SJSA1 (cell line): Measurements from ENCODE around the gene NPAS3. TPM values are rescaled to one million over a fixed set of nuclear protein-coding genes. Genes with fewer than 3 reads are reported as not detected.

ENCODE experiments used
- DNase-seq, 2 experiments: peaks; one replicate each; pipeline ENCODE4 v3.0.0-alpha.2; 2015 to 2020; ENCODE audit warnings: low spot score in 2 of 2, low read depth in 1 of 2
- H3K27ac ChIP-seq: fragments of 250-450 bp; sonication (Bioruptor Pico); 2 replicates; pipeline ENCODE4 v1.5.1; 2020; ENCODE audit warnings: mild to moderate bottlenecking, moderate library complexity
- H3K27me3 ChIP-seq: fragments of 250-450 bp; sonication (Bioruptor Pico); replicated peaks from 2 replicates; pipeline ENCODE4 v1.5.1; 2020; ENCODE audit warnings: mild to moderate bottlenecking, moderate library complexity
- H3K36me3 ChIP-seq: fragments of 250-450 bp; sonication (Bioruptor Pico); 2 replicates; pipeline ENCODE4 v1.5.1; 2020; ENCODE audit warnings: mild to moderate bottlenecking
- H3K4me1 ChIP-seq: fragments of 250-450 bp; sonication (Bioruptor Pico); replicated peaks from 2 replicates; pipeline ENCODE4 v1.6.1; 2021; ENCODE audit warnings: mild to moderate bottlenecking
- H3K4me3 ChIP-seq: fragments of 250-450 bp; sonication (Bioruptor Pico); 2 replicates; pipeline ENCODE4 v1.5.1; 2020; ENCODE audit warnings: mild to moderate bottlenecking
- H3K9me3 ChIP-seq: fragments of 250-450 bp; sonication (Bioruptor Pico); replicated peaks from 2 replicates; pipeline ENCODE4 v1.5.1; 2020; ENCODE audit warnings: mild to moderate bottlenecking
- total RNA-seq: library from RNA; depleted of rRNA; stranded (reverse); fragments of >200 nt; shearing (Covaris generic); gene quantifications from 2 replicates; pipeline ENCODE4 v1.2.3, GENCODE V29; 2014

The NPAS3 gene
- total RNA-seq, 1 experiment from 2014 or later = 0.26 TPM

DNA sequence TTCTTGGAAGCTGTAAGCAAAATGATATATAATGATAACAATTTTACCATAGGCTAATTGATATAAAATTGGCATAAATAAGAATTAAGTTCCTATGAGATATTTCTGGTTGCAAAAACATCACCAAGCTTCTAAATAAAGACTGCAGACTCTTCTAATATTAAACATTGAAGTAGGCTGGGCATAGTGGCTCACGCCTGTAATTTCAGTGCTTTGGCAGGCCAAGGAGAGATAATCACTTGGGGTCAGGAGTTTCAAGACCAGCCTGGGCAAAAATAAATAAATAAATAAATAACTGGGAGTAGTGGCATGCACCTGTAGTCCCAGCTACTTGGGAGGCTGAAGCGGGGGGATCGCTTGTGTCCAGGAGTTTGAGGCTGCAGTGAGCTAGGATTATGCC is 71.8 kb downstream of the NPAS3 start:
- Histone ChIP-seq H3K4me3 (no peak overlapping the region), H3K4me1 (no peaks in the 10 kb centered on the region), H3K27ac (no peak overlapping the region), H3K36me3 (no peaks in the 10 kb centered on the region), H3K27me3 (no peaks in the 10 kb centered on the region), H3K9me3 (no peaks in the 10 kb centered on the region)
- DNase-seq = no peak

DNA sequence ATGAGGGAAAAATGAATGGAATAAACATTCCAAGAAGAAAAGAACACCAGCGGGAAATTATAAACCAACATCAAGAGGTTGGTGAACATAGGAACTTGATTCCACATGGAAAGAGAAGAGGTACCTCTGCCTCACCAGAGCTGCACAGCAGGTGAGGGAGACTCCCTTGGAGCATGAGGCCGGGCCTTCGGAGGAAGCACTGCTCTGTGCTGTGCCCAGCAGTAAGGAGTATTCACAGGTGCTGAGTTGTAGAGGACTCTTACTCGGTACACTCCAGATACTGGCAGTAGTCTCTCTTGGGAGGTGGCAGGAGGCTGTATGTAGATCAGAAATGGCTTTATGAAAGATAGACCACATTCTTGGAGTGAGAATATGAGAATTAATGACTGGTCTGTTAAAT is 76.0 kb downstream of the NPAS3 start:
- Histone ChIP-seq H3K4me3 (no peak overlapping the region), H3K27me3 (no peaks in the 10 kb centered on the region), H3K27ac (no peak overlapping the region), H3K36me3 (no peaks in the 10 kb centered on the region), H3K4me1 (no peaks in the 10 kb centered on the region; the same call in 1 of the 2 replicates), H3K9me3 (no peaks in the 10 kb centered on the region)
- no peak for DNase-seq

DNA sequence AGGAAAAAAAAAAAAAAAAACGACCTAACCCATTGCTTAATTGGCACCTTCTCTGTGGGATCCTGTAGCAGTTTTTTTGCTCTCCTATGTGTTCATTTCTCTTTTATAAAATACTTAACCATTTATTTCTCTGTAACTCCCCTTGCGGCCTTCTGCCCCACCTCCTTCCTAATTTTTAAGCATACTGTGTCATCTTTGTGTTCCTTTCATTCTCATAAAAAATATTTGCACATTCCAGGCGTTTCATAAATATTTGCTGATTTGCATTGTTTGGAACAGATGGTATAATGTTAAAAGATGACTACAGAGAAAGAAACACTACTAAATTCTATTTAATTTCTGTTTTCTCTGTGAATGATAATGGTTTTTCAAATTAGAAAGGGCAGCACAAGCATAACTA is 77.9 kb downstream of the NPAS3 start:
- Histone ChIP-seq H3K4me3 (no peak overlapping the region), H3K27ac (no peak overlapping the region), H3K27me3 (no peaks in the 10 kb centered on the region), H3K36me3 (no peaks in the 10 kb centered on the region), H3K4me1 (no peaks in the 10 kb centered on the region; the same call in 1 of the 2 replicates), H3K9me3 (no peaks in the 10 kb centered on the region)
- peak in 1 of 2 experiments; percentile 5 for DNase-seq

DNA sequence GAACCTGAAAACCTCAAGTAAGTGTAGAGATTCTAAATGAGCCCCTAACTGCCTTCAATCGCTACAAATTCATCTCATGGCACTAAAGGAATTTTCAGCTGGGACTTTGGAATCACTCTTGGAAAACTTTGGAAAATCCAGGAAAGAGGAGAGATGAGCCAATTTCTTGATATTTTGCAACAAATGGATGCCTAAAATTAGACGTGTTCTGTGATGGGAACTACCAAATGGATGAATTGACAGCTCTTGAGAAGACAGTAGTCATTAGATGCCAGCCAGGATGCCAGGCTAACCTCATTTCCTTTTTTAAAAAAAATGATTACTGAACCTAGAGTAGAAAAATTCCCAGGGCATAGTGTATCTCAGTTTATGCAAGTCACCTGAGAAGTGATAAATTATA is 78.3 kb downstream of the NPAS3 start:
- Histone ChIP-seq H3K4me3 (no peak overlapping the region), H3K36me3 (no peaks in the 10 kb centered on the region), H3K4me1 (no peaks in the 10 kb centered on the region; the same call in 1 of the 2 replicates), H3K27me3 (no peaks in the 10 kb centered on the region), H3K27ac (no peak overlapping the region), H3K9me3 (no peaks in the 10 kb centered on the region)
- no peak for DNase-seq

DNA sequence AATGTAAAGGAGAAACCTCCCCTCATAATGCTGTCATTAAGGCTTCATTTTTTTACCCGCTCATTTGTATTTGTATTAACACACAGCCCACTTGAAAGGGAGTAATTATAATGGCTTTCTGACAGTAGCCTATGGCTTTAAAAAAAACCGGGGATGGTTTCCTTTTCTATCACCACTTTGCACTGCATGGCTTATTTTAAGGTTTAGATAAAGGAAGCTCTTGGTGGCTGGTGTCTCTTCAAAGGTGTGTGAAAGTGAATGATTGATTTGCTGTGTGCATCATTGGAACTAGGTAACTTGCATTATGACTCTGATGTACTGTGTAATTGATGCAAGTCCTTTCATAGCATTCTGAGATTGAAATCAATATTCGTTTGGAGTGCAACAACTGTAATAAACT is 80.7 kb downstream of the NPAS3 start:
- H3K9me3 ChIP-seq = no peaks in the 10 kb centered on the region
- no peak for DNase-seq
- H3K4me3 ChIP-seq = no peak overlapping the region
- no peaks in the 10 kb centered on the region for H3K36me3 ChIP-seq
- no peaks in the 10 kb centered on the region; the same call in 1 of the 2 replicates for H3K4me1 ChIP-seq
- no peak overlapping the region for H3K27ac ChIP-seq
- no peaks in the 10 kb centered on the region for H3K27me3 ChIP-seq

DNA sequence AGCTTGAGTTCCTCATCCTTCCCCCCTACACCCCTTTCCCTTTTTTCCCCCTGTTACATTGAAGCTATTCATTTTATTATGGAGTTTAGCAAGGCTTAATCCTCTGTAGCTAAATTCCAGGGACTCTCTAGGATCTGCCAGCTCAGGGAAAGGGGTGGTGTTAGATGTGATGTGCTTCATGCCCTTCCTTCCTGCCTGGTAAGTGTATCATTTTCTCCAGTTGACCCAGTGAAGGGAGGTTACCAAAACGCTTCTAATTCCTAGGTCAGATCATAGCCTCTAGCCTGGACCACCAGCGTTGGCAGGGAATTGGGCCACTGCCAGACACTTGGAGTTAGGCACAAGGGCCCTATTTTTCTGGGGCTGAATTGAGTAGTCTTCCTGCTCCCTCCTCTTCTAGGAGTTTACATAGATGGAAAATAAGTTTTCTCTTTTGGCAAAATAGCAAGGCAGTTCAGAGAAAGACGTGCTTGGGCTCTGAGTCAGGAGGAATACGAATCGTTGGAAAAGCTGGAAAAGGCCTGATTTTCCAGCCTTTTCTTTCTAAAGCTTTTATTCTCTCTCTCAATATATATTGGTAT is 88.3 kb downstream of the NPAS3 start:
- Histone ChIP-seq H3K27me3 (no peaks in the 10 kb centered on the region), H3K27ac (no peak overlapping the region), H3K36me3 (no peaks in the 10 kb centered on the region), H3K9me3 (no peaks in the 10 kb centered on the region), H3K4me3 (no peak overlapping the region), H3K4me1 (no peaks in the 10 kb centered on the region; the same call in 1 of the 2 replicates)
- DNase-seq = peak; percentile 46 to 52

DNA sequence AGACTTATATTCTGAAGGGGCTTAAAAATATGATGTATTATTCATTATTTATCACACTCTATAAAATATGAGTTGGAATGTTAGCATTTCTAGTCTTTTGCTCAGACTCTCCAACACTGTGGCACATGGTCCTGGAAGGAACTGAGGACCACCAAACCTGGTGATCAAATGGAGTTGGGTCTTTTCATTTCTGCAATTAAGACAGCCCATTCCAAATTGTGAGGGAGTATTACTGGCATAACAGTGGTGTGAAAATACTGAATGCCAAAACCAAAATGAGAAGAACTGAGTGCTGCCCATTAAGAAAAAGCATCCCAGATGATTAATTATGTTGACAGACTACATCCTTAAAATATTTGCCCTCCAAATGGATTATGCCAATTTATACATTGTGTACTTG is 90.8 kb downstream of the NPAS3 start:
- no peaks in the 10 kb centered on the region for H3K27me3 ChIP-seq
- H3K27ac ChIP-seq = no peak overlapping the region
- no peak for DNase-seq
- H3K4me1 ChIP-seq = no peaks in the 10 kb centered on the region; the same call in 1 of the 2 replicates
- H3K36me3 ChIP-seq = no peaks in the 10 kb centered on the region
- H3K9me3 ChIP-seq = no peaks in the 10 kb centered on the region
- H3K4me3 ChIP-seq = no peak overlapping the region

DNA sequence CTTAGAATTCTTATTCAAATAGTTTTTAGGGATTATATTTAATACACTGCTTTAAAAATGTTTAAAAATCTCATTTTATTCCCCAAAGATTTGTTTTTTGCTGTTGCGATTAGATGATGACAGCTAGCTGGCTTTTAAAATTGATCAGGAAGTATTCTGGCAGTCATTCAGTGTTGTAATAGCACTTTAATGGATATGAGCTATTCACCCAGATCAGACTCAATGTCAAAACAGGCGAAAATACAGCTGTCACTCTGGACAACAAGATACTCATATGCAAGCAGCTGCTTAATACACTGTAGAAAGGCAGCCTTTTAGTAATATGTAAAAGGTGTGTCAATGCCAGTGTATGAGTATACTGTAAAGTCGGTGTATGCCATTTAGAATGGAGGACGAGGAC is 91.7 kb downstream of the NPAS3 start:
- no peaks in the 10 kb centered on the region for H3K9me3 ChIP-seq
- no peaks in the 10 kb centered on the region for H3K36me3 ChIP-seq
- no peaks in the 10 kb centered on the region for H3K27me3 ChIP-seq
- H3K4me3 ChIP-seq = no peak overlapping the region
- H3K4me1 ChIP-seq = no peaks in the 10 kb centered on the region; the same call in 1 of the 2 replicates
- no peak for DNase-seq
- H3K27ac ChIP-seq = no peak overlapping the region

DNA sequence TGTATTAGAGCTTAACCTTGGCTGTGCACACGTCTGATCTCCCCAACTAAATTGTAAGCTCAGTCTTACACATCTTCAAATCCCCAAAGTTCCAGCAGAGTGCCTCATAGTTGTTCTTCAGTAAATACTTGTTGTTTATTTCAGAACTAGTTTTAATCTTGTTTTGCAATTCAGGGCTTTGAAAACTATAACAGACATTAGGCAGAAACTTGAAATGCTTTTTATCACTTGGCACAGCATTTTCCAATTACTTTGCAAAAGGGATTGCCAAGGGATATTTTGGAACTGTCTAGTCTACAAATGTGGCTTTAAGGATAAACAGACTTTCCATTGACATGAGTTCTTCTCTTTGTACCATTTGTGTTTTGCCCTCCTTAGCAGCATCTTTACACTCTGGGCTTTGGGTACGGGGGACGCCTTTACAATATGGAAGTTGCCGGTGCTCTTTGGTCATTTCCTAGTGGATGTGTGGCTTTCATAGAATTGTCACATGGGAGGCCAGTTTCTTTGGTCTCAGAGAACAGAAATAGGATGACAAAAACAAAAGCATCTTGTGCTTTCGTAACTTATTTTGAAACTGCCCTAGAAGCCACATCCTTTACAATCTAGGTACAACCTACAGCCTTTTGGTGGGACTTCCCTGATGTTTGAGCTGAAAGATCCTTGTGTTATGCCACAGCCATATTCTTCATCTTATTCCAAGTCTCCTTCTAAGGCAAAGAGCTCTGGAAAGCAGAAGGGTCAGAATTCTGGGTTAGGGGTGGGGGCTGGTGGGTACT is 96.9 kb downstream of the NPAS3 start:
- H3K27ac ChIP-seq = no peak overlapping the region
- H3K27me3 ChIP-seq = no peaks in the 10 kb centered on the region
- DNase-seq = no peak
- no peak overlapping the region for H3K4me3 ChIP-seq
- H3K4me1 ChIP-seq = no peaks in the 10 kb centered on the region
- H3K9me3 ChIP-seq = no peaks in the 10 kb centered on the region
- H3K36me3 ChIP-seq = no peaks in the 10 kb centered on the region

DNA sequence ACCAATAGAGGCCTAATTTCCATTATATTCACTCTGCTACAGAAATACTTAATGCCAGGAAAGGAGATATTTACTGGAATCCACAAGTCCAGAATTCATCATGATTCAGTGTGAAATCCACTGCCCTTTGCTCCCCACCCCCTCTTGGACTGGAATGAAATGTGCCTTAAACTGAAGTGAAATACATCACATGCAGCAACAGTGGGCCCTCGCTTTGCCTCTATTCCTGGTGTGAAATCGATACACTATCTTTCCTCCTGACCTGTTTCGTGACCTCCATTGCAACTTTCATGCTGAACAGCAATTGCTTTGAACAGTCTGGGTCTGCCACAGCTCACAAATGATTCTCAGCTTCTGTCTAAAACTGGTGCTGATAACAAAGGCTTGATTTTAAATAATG is 100.6 kb downstream of the NPAS3 start:
- no peak overlapping the region for H3K4me3 ChIP-seq
- H3K9me3 ChIP-seq = no peaks in the 10 kb centered on the region
- H3K36me3 ChIP-seq = no peaks in the 10 kb centered on the region
- no peak overlapping the region for H3K27ac ChIP-seq
- H3K27me3 ChIP-seq = no peaks in the 10 kb centered on the region
- no peak for DNase-seq
- no peaks in the 10 kb centered on the region for H3K4me1 ChIP-seq

DNA sequence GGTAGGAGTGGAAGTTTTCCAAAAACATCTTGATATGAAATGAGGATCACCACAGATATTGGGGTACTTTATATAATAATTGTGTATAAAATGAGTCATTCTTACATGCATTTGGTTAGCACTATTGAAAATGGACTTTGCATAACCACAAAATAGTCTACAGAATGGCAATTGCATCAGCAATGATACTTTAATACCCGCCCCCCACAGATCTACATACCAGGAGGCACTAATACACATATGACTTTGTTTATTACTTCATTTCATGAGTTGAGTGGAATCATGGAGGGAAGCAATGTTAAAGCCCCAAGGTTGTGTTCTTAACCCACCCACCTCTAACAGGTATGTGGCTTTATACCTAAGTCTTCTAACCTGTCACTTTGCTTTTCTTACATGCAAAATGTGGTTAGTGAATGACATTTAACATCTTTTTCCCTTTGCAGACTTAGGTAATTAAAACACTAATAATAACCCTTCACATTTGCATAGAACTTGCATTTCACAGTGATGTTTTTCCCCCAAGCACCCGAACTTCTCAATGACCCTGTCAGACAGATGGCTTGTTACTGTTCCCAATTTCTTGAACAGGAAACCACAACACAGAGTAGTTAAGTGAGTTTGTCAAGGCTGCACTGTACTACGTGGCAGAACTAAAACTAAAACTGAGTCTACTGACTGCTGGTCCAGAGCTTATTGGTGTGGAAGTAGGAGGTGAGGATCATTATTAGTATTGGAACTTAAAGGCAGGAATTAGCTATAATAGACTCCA is 101.9 kb downstream of the NPAS3 start:
- Histone ChIP-seq H3K27me3 (no peaks in the 10 kb centered on the region), H3K4me1 (no peaks in the 10 kb centered on the region), H3K36me3 (no peaks in the 10 kb centered on the region), H3K4me3 (no peak overlapping the region), H3K9me3 (no peaks in the 10 kb centered on the region), H3K27ac (no peak overlapping the region)
- DNase-seq = no peak

DNA sequence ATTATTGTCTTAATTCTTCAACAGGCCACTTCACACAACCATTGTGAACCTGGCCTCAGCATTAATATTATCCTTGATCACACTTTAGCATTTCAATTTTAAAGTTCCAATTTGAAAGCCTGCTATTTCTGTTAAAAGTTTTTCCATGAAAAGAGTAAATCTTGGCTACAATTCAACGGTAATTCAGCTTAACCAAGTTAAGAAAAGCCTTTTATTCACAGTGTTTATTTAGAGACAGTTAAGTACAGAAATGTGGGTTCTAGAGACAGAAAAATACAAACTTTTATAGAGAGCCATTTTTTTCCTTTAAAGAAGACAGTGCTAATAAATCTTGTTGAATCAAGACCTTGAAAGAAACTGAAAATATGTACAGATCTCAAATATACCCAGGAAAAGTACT is 103.9 kb downstream of the NPAS3 start:
- DNase-seq = no peak
- Histone ChIP-seq H3K27ac (no peak overlapping the region), H3K36me3 (no peaks in the 10 kb centered on the region)

DNA sequence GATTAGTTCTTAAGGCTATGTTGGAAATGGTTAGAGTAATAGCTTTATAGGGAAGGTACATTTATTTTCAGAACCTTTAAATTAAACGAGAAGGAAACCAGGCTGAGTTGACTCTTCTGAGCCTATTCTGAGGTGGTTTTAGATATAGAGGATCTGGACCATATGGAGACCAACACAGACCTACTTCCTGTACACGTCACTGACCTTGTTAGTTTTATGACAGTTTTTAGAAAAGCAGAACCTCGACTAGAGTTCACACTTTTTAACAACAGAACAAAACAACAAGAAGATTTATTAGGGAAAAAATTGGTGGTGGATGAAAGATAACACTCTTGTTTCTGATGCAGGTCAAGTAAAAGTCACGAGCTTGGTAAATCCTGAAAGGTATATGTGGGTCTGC is 107.1 kb downstream of the NPAS3 start:
- DNase-seq = no peak
- H3K4me1 ChIP-seq = no peaks in the 10 kb centered on the region
- H3K4me3 ChIP-seq = no peak overlapping the region

More for the DNA sequence above, 103.9 kb downstream of the NPAS3 start:
- Histone ChIP-seq H3K4me1 (no peaks in the 10 kb centered on the region), H3K9me3 (no peaks in the 10 kb centered on the region), H3K27me3 (no peaks in the 10 kb centered on the region), H3K4me3 (no peak overlapping the region)

DNA sequence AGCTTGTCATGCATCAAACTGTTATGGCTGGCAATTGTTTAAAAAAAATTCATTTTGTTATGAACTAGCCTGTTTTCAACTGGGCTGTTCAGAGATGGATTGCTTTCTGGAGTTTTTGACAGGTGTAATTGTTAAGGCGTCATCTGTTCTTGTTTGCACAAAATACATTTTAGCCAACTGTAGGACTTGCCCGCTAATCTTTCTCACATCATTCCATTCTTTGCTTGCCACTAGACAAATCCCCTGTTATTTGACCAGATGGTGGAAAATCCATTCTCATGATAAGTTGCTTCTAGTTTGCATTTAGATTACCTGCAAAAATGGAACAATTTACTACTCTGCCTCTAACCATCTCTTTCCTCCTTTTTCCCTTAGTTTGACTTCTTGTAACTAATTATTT is 114.3 kb downstream of the NPAS3 start:
- Histone ChIP-seq H3K9me3 (no peaks in the 10 kb centered on the region), H3K4me3 (no peak overlapping the region), H3K27ac (no peak overlapping the region), H3K36me3 (no peaks in the 10 kb centered on the region), H3K4me1 (no peaks in the 10 kb centered on the region), H3K27me3 (no peaks in the 10 kb centered on the region)
- DNase-seq = no peak

More for the DNA sequence above, 107.1 kb downstream of the NPAS3 start:
- Histone ChIP-seq H3K27me3 (no peaks in the 10 kb centered on the region), H3K27ac (no peak overlapping the region), H3K9me3 (no peaks in the 10 kb centered on the region), H3K36me3 (no peaks in the 10 kb centered on the region)
